IPS-18a (cell line): ENCODE results near the gene FGF21.
"Not testable (repeated sequence)": the region's sequence is repeated elsewhere in the genome, so short reads cannot be mapped to it uniquely, and the experiment has no call there.

Experiments
- H3K27ac ChIP-seq: one replicate; pipeline ENCODE4 v1.5.1; 2013; ENCODE audit warnings: low read length
- H3K27me3 ChIP-seq: one replicate; pipeline ENCODE4 v1.6.1; 2013; ENCODE audit warnings: mild to moderate bottlenecking, low read length; ENCODE audit not compliant: control insufficient read depth, insufficient read depth
- H3K36me3 ChIP-seq: one replicate; pipeline ENCODE4 v1.6.1; 2013; ENCODE audit warnings: low read depth, low read length; ENCODE audit not compliant: control insufficient read depth
- H3K4me1 ChIP-seq: one replicate; pipeline ENCODE4 v1.6.1; 2013; ENCODE audit warnings: low read depth, low read length; ENCODE audit not compliant: control insufficient read depth
- H3K4me3 ChIP-seq: one replicate; pipeline ENCODE4 v1.5.1; 2013; ENCODE audit warnings: low read length
- H3K9ac ChIP-seq: one replicate; pipeline ENCODE4 v1.6.1; 2013; ENCODE audit warnings: mild to moderate bottlenecking, low read length, moderate library complexity
- H3K9me3 ChIP-seq: one replicate; pipeline ENCODE4 v1.6.1; 2013; ENCODE audit warnings: low read depth, low read length; ENCODE audit not compliant: control insufficient read depth

The FGF21 gene

GRCh38 chr19:48784527-48784926 lies 29.2 kb downstream of the FGF21 start:
- H3K36me3 ChIP-seq, result no peaks in the 10 kb centered on the region
- no peak overlapping the region for H3K27ac ChIP-seq
- no peaks in the 10 kb centered on the region for H3K4me1 ChIP-seq
- no peak overlapping the region for H3K9ac ChIP-seq
- no peak overlapping the region for H3K4me3 ChIP-seq
- no peaks in the 10 kb centered on the region for H3K27me3 ChIP-seq
- no peaks in the 10 kb centered on the region for H3K9me3 ChIP-seq

GRCh38 chr19:48786422-48786821 lies 31.1 kb downstream of the FGF21 start:
- H3K27me3 ChIP-seq, H3K9me3 ChIP-seq, H3K27ac ChIP-seq, H3K9ac ChIP-seq, H3K4me3 ChIP-seq, H3K36me3 ChIP-seq, H3K4me1 ChIP-seq: not testable (repeated sequence)

- not testable (repeated sequence) for H3K9me3 ChIP-seq, H3K27ac ChIP-seq, H3K4me1 ChIP-seq, H3K36me3 ChIP-seq, H3K4me3 ChIP-seq, H3K9ac ChIP-seq, H3K27me3 ChIP-seq
Measured at GRCh38 chr19:48787331-48787730, 32.0 kb downstream of the FGF21 start.

GRCh38 chr19:48793271-48793670 lies 37.9 kb downstream of the FGF21 start:
- H3K9ac ChIP-seq, result no peak overlapping the region
- no peaks in the 10 kb centered on the region for H3K9me3 ChIP-seq
- no peak overlapping the region for H3K4me3 ChIP-seq
- no peaks in the 10 kb centered on the region for H3K4me1 ChIP-seq
- no peak overlapping the region for H3K27ac ChIP-seq
- H3K36me3 ChIP-seq, result no peaks in the 10 kb centered on the region
- H3K27me3 ChIP-seq, result no peaks in the 10 kb centered on the region

- H3K4me1 ChIP-seq, result peaks cover 4% of the 10 kb centered on the region
- H3K9ac ChIP-seq, result no peak overlapping the region
- H3K4me3 ChIP-seq, result no peak overlapping the region
- H3K27ac ChIP-seq, result no peak overlapping the region
- H3K27me3 ChIP-seq, result no peaks in the 10 kb centered on the region
- H3K9me3 ChIP-seq, result no peaks in the 10 kb centered on the region
- no peaks in the 10 kb centered on the region for H3K36me3 ChIP-seq
Measured at GRCh38 chr19:48794291-48794690, 39.0 kb downstream of the FGF21 start.

- peaks cover 7% of the 10 kb centered on the region for H3K4me1 ChIP-seq
- H3K27me3 ChIP-seq, result no peaks in the 10 kb centered on the region
- peak overlapping the region; percentile 36 for H3K9ac ChIP-seq
- H3K9me3 ChIP-seq, result no peaks in the 10 kb centered on the region
- H3K27ac ChIP-seq, result no peak overlapping the region
- no peaks in the 10 kb centered on the region for H3K36me3 ChIP-seq
- H3K4me3 ChIP-seq, result peak overlapping the region; percentile 79
Measured at GRCh38 chr19:48795055-48795684, 39.8 kb downstream of the FGF21 start.

- H3K4me3 ChIP-seq, result no peak overlapping the region
- no peaks in the 10 kb centered on the region for H3K36me3 ChIP-seq
- no peak overlapping the region for H3K9ac ChIP-seq
- H3K27ac ChIP-seq, result no peak overlapping the region
- peaks cover 7% of the 10 kb centered on the region for H3K4me1 ChIP-seq
- no peaks in the 10 kb centered on the region for H3K9me3 ChIP-seq
- no peaks in the 10 kb centered on the region for H3K27me3 ChIP-seq
Measured at GRCh38 chr19:48795685-48796070, 40.4 kb downstream of the FGF21 start.

- no peak overlapping the region for H3K9ac ChIP-seq
- no peak overlapping the region for H3K27ac ChIP-seq
- no peaks in the 10 kb centered on the region for H3K27me3 ChIP-seq
- no peaks in the 10 kb centered on the region for H3K36me3 ChIP-seq
- no peak overlapping the region for H3K4me3 ChIP-seq
- H3K4me1 ChIP-seq, result peaks cover 7% of the 10 kb centered on the region
- no peaks in the 10 kb centered on the region for H3K9me3 ChIP-seq
Measured at GRCh38 chr19:48796298-48797083, 41.2 kb downstream of the FGF21 start.

- Histone ChIP-seq H3K27me3 (no peaks in the 10 kb centered on the region), H3K36me3 (no peaks in the 10 kb centered on the region), H3K9ac (no peak overlapping the region), H3K27ac (no peak overlapping the region), H3K9me3 (no peaks in the 10 kb centered on the region), H3K4me1 (peaks cover 7% of the 10 kb centered on the region), H3K4me3 (no peak overlapping the region)
Measured at GRCh38 chr19:48797103-48797502, 41.8 kb downstream of the FGF21 start.

GRCh38 chr19:48798937-48799336 lies 43.6 kb downstream of the FGF21 start:
- Histone ChIP-seq H3K27ac (peak overlapping the region; percentile 30), H3K4me1 (peaks cover 7% of the 10 kb centered on the region), H3K4me3 (no peak overlapping the region)

GRCh38 chr19:48799358-48800300 lies 44.3 kb downstream of the FGF21 start:
- H3K27me3 ChIP-seq, result no peaks in the 10 kb centered on the region
- no peaks in the 10 kb centered on the region for H3K9me3 ChIP-seq
- no peak overlapping the region for H3K4me3 ChIP-seq
- H3K27ac ChIP-seq, result peak overlapping the region; percentile 30
- H3K4me1 ChIP-seq, result peaks cover 7% of the 10 kb centered on the region
- H3K9ac ChIP-seq, result no peak overlapping the region
- H3K36me3 ChIP-seq, result no peaks in the 10 kb centered on the region

More at GRCh38 chr19:48798937-48799336, 43.6 kb downstream of the FGF21 start:
- H3K9me3 ChIP-seq, result no peaks in the 10 kb centered on the region
- no peak overlapping the region for H3K9ac ChIP-seq
- H3K36me3 ChIP-seq, result no peaks in the 10 kb centered on the region
- H3K27me3 ChIP-seq, result no peaks in the 10 kb centered on the region
